GM12872 (cell line): ENCODE data around the gene TUBB3.

Experiments
- CTCF ChIP-seq: IDR thresholded peaks from 3 replicates; pipeline ENCODE4 v1.5.1; 2011; ENCODE audit warnings: low read depth, mild to moderate bottlenecking, low read length, moderate library complexity; ENCODE audit not compliant: insufficient read depth

The TUBB3 gene

DNA sequence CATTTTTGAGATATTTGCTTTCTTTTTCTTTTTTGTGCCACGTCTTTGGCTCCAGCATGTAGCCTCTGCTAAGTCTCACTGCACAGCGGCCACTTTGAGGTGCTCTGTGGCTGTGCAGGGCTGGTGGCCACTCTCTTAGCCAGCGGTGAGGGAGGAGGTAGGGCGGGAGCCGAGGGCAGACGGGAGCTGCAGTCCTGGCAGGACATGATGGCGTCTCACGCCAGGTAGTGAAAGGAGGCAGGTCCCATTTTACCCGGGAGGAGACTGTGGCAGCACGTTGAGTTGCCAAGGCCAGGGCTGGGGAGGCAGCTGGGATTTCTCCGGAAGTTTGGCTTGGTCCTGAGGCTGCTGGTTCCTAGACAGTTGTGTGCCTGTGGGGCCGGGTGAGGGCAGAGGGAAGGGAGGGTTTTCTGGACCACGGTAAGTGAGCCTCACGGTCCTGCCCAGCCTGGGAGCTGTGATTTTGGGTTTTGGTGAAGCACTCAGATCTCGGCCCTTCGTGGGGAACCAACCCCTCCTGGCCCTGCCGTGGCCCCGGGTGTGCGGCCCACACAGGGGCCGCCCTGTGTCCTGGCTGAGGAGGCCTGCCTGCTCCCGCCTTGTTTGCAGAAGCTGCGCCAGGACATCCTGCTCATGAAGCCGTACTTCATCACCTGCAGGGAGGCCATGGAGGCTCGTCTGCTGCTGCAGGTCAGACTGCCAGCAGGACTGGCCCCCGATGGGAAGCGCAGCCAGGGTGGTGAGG, 39.8 kb downstream of the TUBB3 start:
- no peak for TF ChIP-seq CTCF

- no peak for TF ChIP-seq CTCF
These were observed 41.1 kb downstream of the TUBB3 start for GRCh38 chr16:89964201-89964600.

GRCh38 chr16:89965447-89966225, 42.5 kb downstream of the TUBB3 start:
- no peak for TF ChIP-seq CTCF

DNA sequence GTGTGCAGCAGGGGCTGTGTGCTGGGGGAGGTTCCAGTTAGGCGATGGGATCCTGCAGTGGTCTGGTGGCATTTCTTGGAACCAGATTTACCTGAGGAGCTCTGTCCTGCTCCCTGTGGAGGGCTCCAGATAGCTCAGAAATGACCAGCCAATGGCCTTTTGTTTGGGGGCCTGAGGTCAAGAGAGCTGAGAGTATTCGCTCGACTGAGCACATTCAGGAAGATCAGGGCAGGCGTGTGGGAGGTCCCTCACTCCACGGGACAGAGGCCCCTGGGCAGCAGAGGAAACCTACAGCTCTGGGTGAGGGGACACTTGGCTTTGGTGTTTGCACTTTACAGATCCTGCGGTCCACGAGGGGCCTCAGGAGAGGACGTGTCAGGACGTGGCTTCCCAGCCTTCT, 43.6 kb downstream of the TUBB3 start:
- no peak for TF ChIP-seq CTCF

DNA sequence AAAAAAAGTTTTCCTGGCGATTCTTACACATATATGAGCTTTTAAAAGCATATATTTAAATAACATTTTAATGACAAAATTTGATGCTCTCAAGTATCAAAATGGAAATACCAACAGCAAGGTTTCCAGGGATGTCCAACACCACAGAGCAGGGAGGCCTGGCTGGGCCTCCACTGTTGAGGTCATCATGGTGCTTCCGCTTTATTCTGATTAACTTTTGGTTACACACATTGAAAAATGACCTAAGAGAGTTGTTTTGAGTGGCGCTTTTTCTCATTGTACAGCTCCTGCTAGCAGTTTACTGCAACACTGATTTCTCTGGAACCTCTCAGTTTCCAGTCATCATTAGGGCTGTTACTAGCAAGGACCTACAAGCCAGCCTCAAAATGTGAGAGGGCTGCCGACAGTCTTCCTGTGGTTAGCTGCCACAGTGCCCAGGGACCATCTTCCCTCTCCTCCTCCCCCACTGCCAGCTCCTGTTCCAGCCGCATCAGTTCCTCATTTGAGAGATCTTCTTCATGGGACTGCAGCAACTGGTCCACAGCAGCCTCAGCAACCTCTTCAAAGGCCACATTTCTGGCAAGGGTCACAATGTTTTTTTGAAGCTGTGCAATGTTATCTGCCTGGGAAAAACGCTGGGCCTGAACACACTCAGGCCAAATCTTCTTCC, 46.7 kb downstream of the TUBB3 start:
- TF ChIP-seq CTCF, result no peak

- TF ChIP-seq CTCF, result no peak
These were observed 48.5 kb downstream of the TUBB3 start for GRCh38 chr16:89971495-89972243.
